Gastroesophageal sphincter (tissue), 4 donors: ENCODE results near the gene EPHA1. TPM values are rescaled to one million over a fixed set of nuclear protein-coding genes. Genes with fewer than 3 reads are reported as not detected.
A peak's percentile ranks its signal among the peaks of the same experiment; 100 is the strongest.

Experiments
- ATAC-seq: fragments of 150-250 bp; one replicate; pipeline ENCODE4 v1.9.1; 2016; ENCODE audit warnings: mild to moderate bottlenecking, moderate library complexity
- H3K27ac ChIP-seq, 4 donors: fragments of 200-600 bp; sonication (generic) in 3 of 4; 1 replicate in 3 of 4; 2 replicates in 1 of 4; pipeline ENCODE4 v1.5.1; 2016 to 2019
- H3K27me3 ChIP-seq: fragments of 200-600 bp; sonication (generic); one replicate; pipeline ENCODE4 v1.5.1; 2019
- H3K36me3 ChIP-seq, 2 donors: fragments of 200-600 bp; sonication (generic); one replicate each; pipeline ENCODE4 v1.5.1; 2019; ENCODE audit warnings: control low read depth in 1 of 2
- H3K4me1 ChIP-seq, 3 donors: fragments of 200-600 bp; sonication (generic); 1 replicate in 2 of 3; 2 replicates in 1 of 3; pipeline ENCODE4 v1.5.1; 2016 to 2019; ENCODE audit warnings: control low read depth in 2 of 3
- H3K4me3 ChIP-seq, 2 donors: fragments of 200-600 bp; sonication (generic); one replicate each; pipeline ENCODE4 v1.5.1; 2019; ENCODE audit warnings: mild to moderate bottlenecking in 1 of 2, moderate library complexity in 1 of 2
- H3K9me3 ChIP-seq, 3 donors: fragments of 200-600 bp; sonication (generic); one replicate each; pipeline ENCODE4 v1.5.1; 2017 to 2019; ENCODE audit warnings: control low read depth in 2 of 3
- EP300 ChIP-seq: sonication (generic); formaldehyde crosslinking; IDR thresholded peaks from one replicate; pipeline ENCODE4 v1.6.1; 2017; ENCODE audit warnings: antibody characterized with exemption, mild to moderate bottlenecking
- POLR2A ChIP-seq, 2 donors: fragments of 450-650 bp; IDR thresholded peaks; one replicate each; pipeline ENCODE4 v1.6.1; 2017; ENCODE audit warnings: antibody characterized with exemption in 2 of 2, mild to moderate bottlenecking in 2 of 2, moderate library complexity in 1 of 2
- POLR2AphosphoS5 ChIP-seq: sonication (generic); formaldehyde crosslinking; IDR thresholded peaks from one replicate; pipeline ENCODE4 v1.6.1; 2017; ENCODE audit warnings: antibody characterized with exemption
- WGBS, 2 donors: methylation state at CpG; one replicate each; pipeline ENCODE4 v1.1.5; 2018; ENCODE audit warnings: low coverage in 1 of 2; 5-methylcytosine and 5-hydroxymethylcytosine counted together
- total RNA-seq, 4 donors: library from RNA; depleted of rRNA; stranded (reverse); fragments of >200 nt; gene quantifications; one replicate each; pipeline ENCODE4 v1.1.0, GENCODE V29; 2016
- TF ChIP-seq, protein P1 (sequence below), 4 experiments: fragments of 200-600 bp in 2 of 4; fragments of 450-650 bp in 2 of 4; sonication (generic) in 1 of 4; IDR thresholded peaks; one replicate each; pipeline ENCODE4 v1.5.1; 2017 to 2019; ENCODE audit warnings: antibody characterized with exemption in 4 of 4, mild to moderate bottlenecking in 2 of 4, moderate library complexity in 2 of 4

EPHA1 gene
- total RNA-seq, 4 donors from 2014 or later: 0.78 to 2.5 TPM; not detected in 2

DNA sequence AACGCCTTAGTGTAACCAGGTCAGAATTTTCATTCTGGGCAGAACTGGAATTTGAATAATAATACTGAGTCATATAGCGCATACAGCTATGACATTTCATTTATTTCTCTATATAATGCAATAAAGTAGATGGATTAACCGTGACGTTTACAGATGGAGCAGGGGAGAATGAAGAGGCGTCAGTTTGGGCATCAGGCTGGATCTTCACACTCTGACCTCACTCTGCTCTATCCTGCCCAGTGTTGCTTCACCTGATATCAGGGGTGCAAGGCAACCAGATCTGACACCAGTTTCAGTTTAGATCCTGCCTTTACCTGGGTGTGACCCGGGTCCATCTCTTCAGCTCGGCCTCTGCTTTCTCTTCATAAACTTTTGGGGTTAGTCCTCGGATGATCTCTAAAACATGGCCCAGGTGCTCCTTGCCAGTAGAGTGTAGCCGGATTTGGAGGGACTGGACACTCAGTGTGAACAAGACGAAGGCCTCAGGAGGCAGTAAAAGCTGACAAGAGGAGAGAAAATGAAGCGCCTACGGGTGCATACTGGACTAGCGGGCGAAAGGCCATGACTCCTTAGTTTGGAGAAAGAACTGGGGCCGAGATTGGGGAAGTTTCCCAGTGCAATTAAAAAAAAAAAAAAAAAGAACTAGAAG lies 28.9 kb downstream of the EPHA1 start:
- H3K4me3 ChIP-seq: peak overlapping the region; percentile 71 to 99
- 16 to 32% methylated on average over 10 to 13 of the region's 15 CpGs for WGBS, 2 donors
- H3K27ac ChIP-seq: peak overlapping the region; percentile 96 to 100 (median 99)
- no peaks in the 10 kb centered on the region for H3K27me3 ChIP-seq
- H3K4me1 ChIP-seq: peaks cover 0 to 51% (median 28%) of the 10 kb centered on the region in 3 donors
- TF ChIP-seq, protein P1, sequence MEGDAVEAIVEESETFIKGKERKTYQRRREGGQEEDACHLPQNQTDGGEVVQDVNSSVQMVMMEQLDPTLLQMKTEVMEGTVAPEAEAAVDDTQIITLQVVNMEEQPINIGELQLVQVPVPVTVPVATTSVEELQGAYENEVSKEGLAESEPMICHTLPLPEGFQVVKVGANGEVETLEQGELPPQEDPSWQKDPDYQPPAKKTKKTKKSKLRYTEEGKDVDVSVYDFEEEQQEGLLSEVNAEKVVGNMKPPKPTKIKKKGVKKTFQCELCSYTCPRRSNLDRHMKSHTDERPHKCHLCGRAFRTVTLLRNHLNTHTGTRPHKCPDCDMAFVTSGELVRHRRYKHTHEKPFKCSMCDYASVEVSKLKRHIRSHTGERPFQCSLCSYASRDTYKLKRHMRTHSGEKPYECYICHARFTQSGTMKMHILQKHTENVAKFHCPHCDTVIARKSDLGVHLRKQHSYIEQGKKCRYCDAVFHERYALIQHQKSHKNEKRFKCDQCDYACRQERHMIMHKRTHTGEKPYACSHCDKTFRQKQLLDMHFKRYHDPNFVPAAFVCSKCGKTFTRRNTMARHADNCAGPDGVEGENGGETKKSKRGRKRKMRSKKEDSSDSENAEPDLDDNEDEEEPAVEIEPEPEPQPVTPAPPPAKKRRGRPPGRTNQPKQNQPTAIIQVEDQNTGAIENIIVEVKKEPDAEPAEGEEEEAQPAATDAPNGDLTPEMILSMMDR (IDR thresholded peaks at IDR 0.05): no peak
- no peak for TF ChIP-seq POLR2A (IDR thresholded peaks at IDR 0.05)
- TF ChIP-seq POLR2AphosphoS5: no peak
- no peak for TF ChIP-seq EP300
- H3K36me3 ChIP-seq: no peaks in the 10 kb centered on the region
- ATAC-seq: no peak
- H3K9me3 ChIP-seq: no peaks in the 10 kb centered on the region

DNA sequence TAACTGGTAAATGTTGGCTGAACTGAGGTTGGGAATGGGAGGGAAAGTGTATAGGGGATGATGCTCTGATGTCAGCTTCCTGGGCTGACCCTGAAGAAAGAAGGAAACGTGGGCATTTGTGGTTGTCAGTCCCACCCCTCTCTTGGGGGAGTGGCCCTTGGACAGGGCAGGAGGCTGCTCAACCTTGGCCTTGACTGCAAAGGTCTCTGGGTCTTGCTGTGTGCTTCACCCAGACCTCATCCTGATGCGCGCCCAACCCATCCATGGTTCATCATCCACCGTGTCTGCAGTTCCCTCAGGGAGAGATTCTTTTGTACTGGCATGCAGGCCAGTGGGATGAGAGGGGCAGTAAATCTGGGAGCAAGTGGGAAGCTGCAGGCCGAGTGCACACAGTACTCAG lies 32.3 kb downstream of the EPHA1 start:
- WGBS, 2 donors: 64 to 82% methylated on average over 2 to 5 of the region's 5 CpGs
- H3K4me3 ChIP-seq: no peak overlapping the region
- no peak overlapping the region for H3K27ac ChIP-seq
- H3K27me3 ChIP-seq: no peaks in the 10 kb centered on the region
- ATAC-seq: no peak
- peaks cover 0 to 23% (median 5%) of the 10 kb centered on the region in 3 donors for H3K4me1 ChIP-seq
- H3K36me3 ChIP-seq: no peaks in the 10 kb centered on the region
- no peaks in the 10 kb centered on the region for H3K9me3 ChIP-seq
- no peak for TF ChIP-seq POLR2AphosphoS5
- TF ChIP-seq POLR2A (IDR thresholded peaks at IDR 0.05): no peak

DNA sequence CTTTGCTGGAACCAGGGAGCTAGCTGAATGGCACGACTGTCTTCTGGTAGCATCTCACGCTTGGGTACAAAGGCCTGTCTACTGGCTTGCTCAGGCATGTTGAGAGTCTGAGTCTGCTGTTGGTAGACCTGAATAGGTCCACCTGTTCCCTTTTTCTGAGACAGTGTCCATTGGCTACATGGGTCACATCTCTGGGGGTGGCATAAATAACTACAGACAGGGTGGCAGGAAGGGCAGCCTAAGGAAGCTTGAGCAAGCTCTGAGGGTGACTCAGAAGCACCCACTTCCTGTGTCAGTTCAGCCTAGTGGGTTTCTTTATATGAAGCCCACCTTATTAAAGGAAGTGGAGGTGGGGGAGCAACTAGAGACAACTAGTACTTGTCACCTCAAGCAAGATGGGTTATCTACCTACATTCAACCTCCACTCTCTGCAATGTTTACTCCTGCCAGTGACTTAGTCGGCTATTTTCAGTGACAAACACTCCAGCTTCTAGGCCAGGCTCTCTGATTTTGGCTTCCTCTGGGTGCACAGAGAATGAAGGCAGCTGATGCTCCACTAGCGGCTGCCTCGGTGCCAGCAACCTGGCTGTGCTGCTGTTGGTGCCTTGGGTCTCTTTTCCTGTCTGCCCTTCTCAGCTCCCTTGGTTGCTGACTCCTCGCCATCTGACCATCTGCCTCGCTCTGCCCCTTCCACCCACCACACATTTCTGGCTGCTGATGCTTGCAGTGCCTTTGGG lies 33.2 kb downstream of the EPHA1 start:
- H3K4me1 ChIP-seq: peaks cover 0 to 23% (median 5%) of the 10 kb centered on the region in 3 donors
- TF ChIP-seq POLR2AphosphoS5 (no peak), EP300 (no peak), POLR2A (IDR thresholded peaks at IDR 0.05) (no peak)
- TF ChIP-seq, protein P1 (IDR thresholded peaks at IDR 0.05): no peak
- no peaks in the 10 kb centered on the region for H3K9me3 ChIP-seq
- no peak for ATAC-seq
- whole genome bisulfite sequencing, 2 donors: 80% methylated on average over 2 to 5 of the region's 7 CpGs
- H3K27me3 ChIP-seq: no peaks in the 10 kb centered on the region
- H3K27ac ChIP-seq: no peak overlapping the region
- H3K36me3 ChIP-seq: no peaks in the 10 kb centered on the region
- H3K4me3 ChIP-seq: no peak overlapping the region

DNA sequence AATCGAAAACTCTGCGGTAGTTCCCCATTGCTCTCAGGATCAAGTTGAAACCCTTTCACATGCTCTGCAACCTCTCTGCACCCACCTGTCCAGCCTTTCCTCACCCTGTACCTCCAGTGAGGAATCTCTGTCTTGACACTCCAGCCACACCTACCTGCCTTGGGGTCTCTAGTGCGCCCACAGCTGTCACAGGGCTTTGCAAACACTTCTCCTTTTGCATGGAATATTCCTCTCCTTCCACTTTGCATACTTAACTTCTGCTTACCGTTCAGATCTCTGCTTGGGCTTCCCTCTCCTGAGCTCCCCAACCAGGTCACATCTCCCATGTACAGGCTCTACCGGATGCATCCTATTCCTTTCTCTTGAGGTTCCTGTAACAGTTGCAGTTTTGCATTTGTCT lies 34.1 kb downstream of the EPHA1 start:
- 87% methylated on average over 5 of the region's 5 CpGs for WGBS, 2 donors
- ATAC-seq: no peak
- Histone ChIP-seq H3K27ac (no peak overlapping the region), H3K27me3 (no peaks in the 10 kb centered on the region), H3K36me3 (no peaks in the 10 kb centered on the region), H3K4me3 (no peak overlapping the region), H3K9me3 (no peaks in the 10 kb centered on the region), H3K4me1 (peaks cover 0 to 17% (median under 1%) of the 10 kb centered on the region in 3 donors)
- TF ChIP-seq, protein P1 (IDR thresholded peaks at IDR 0.05): no peak
- TF ChIP-seq EP300 (no peak), POLR2A (IDR thresholded peaks at IDR 0.05) (no peak), POLR2AphosphoS5 (no peak)

DNA sequence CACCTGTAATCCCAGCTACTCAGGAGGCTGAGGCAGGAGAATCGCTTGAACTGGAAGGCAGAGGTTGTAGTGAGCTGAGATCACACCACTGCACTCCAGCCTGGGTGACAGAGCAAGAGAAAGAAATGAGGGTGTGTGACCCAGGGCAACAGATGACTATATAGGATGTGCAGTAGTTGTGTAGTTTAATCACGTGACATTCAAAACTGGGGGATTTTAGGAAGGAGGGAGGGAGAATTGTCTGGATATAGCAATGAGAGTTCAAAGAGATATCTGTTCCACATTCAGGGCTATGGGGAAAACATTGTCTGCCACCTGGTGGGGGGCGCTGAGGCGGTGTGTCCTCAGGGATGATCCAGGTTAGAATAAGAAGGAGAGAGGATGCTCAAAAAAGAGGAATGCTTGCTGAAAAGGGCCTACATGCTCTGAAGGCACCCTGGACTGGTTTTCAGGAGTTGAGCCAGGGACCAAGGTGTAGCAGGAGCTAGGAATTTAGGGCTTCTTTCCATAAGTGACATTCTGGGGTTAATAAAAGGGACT lies 35.3 kb downstream of the EPHA1 start:
- no peaks in the 10 kb centered on the region for H3K36me3 ChIP-seq
- no peak overlapping the region for H3K27ac ChIP-seq
- no peak for ATAC-seq
- H3K4me1 ChIP-seq: peaks cover 0 to 5% (median 0%) of the 10 kb centered on the region in 3 donors
- TF ChIP-seq POLR2A (IDR thresholded peaks at IDR 0.05) (no peak), POLR2AphosphoS5 (no peak), EP300 (no peak)
- TF ChIP-seq, protein P1 (IDR thresholded peaks at IDR 0.05): no peak
- H3K4me3 ChIP-seq: no peak overlapping the region
- H3K9me3 ChIP-seq: no peaks in the 10 kb centered on the region
- H3K27me3 ChIP-seq: no peaks in the 10 kb centered on the region
- 92 to 100% methylated on average over 1 to 4 of the region's 4 CpGs for WGBS, 2 donors
